Right atrium auricular region (tissue), 2 donors: ENCODE results near the gene ABCF2. TPM values are rescaled to one million over a fixed set of nuclear protein-coding genes. Genes with fewer than 3 reads are reported as not detected.
A peak's percentile ranks its signal among the peaks of the same experiment; 100 is the strongest.

Experiments
- DNase-seq: peaks from one replicate; pipeline ENCODE4 v3.0.0-alpha.2; 2019; ENCODE audit warnings: low spot score
- H3K27ac ChIP-seq, 2 donors: fragments of 200-600 bp; sonication (generic); 1 replicate in 1 of 2; 2 replicates in 1 of 2; pipeline ENCODE4 v1.5.1; 2016 to 2019
- H3K27me3 ChIP-seq, 2 donors: fragments of 200-600 bp; sonication (generic); one replicate each; pipeline versions ENCODE4 v1.5.1 to v1.6.0; 2017 to 2019
- H3K36me3 ChIP-seq: fragments of 200-600 bp; sonication (generic); one replicate; pipeline ENCODE4 v1.5.1; 2016
- H3K4me1 ChIP-seq, 2 donors: fragments of 200-600 bp; sonication (generic); one replicate each; pipeline versions ENCODE4 v1.5.1 to v1.6.0; 2017 to 2019
- H3K4me3 ChIP-seq, 2 donors: fragments of 200-600 bp; sonication (generic); 1 replicate in 1 of 2; 2 replicates in 1 of 2; pipeline ENCODE4 v1.5.1; 2017 to 2019; ENCODE audit warnings: mild to moderate bottlenecking in 1 of 2, moderate library complexity in 1 of 2
- H3K9me3 ChIP-seq, 2 donors: fragments of 200-600 bp; sonication (generic); one replicate each; pipeline ENCODE4 v1.5.1; 2019
- CTCF ChIP-seq, 2 donors: fragments of 200-600 bp; sonication (generic); IDR thresholded peaks; one replicate each; pipeline ENCODE4 v1.5.1; 2019; ENCODE audit warnings: antibody characterized with exemption in 2 of 2
- total RNA-seq, 2 donors: library from RNA; depleted of rRNA; stranded (reverse); fragments of >200 nt; gene quantifications; one replicate each; pipeline ENCODE4 v1.1.0, GENCODE V29; 2016

Gene ABCF2
- total RNA-seq, 2 donors from 2014 or later, result 29.7 to 38.6 TPM

GRCh38 chr7:151191544-151191943, 35.5 kb downstream of the ABCF2 start:
- H3K36me3 ChIP-seq, result no peaks in the 10 kb centered on the region
- no peak overlapping the region for H3K4me3 ChIP-seq
- no peak overlapping the region for H3K27ac ChIP-seq
- H3K9me3 ChIP-seq, result no peaks in the 10 kb centered on the region
- no peaks in the 10 kb centered on the region for H3K27me3 ChIP-seq
- peaks cover 0 to 3% of the 10 kb centered on the region in 2 donors for H3K4me1 ChIP-seq
- TF ChIP-seq CTCF (IDR thresholded peaks at IDR 0.05), result no peak
- DNase-seq, result no peak

- Histone ChIP-seq H3K9me3 (no peaks in the 10 kb centered on the region), H3K27me3 (no peaks in the 10 kb centered on the region), H3K4me3 (no peak overlapping the region), H3K27ac (no peak overlapping the region), H3K36me3 (no peaks in the 10 kb centered on the region), H3K4me1 (peaks cover 0 to 3% of the 10 kb centered on the region in 2 donors)
- no peak for DNase-seq
- TF ChIP-seq CTCF (IDR thresholded peaks at IDR 0.05), result no peak
These were observed 38.0 kb downstream of the ABCF2 start for GRCh38 chr7:151189038-151189437.

GRCh38 chr7:151188252-151188542, 38.8 kb downstream of the ABCF2 start:
- DNase-seq, result no peak
- no peaks in the 10 kb centered on the region for H3K27me3 ChIP-seq
- no peaks in the 10 kb centered on the region for H3K9me3 ChIP-seq
- no peak for TF ChIP-seq CTCF (IDR thresholded peaks at IDR 0.05)
- no peaks in the 10 kb centered on the region for H3K36me3 ChIP-seq
- H3K4me3 ChIP-seq, result no peak overlapping the region
- peak overlapping the region; percentile 81 to 90 for H3K27ac ChIP-seq
- H3K4me1 ChIP-seq, result peaks cover 0 to 3% of the 10 kb centered on the region in 2 donors

GRCh38 chr7:151187409-151188251, 39.4 kb downstream of the ABCF2 start:
- no peaks in the 10 kb centered on the region for H3K27me3 ChIP-seq
- no peaks in the 10 kb centered on the region for H3K36me3 ChIP-seq
- DNase-seq, result no peak
- H3K27ac ChIP-seq, result peak overlapping the region; percentile 81 to 90
- TF ChIP-seq CTCF (IDR thresholded peaks at IDR 0.05), result no peak
- H3K4me1 ChIP-seq, result peaks cover 0 to 3% of the 10 kb centered on the region in 2 donors
- H3K4me3 ChIP-seq, result peak overlapping the region; percentile 23 to 31
- no peaks in the 10 kb centered on the region for H3K9me3 ChIP-seq

GRCh38 chr7:151186640-151187408, 40.2 kb downstream of the ABCF2 start, which contains the start of gene ASB10:
Gene ASB10, minus strand, starts transcription at chr7:151187250. Its CDS starts 120 bp downstream, at chr7:151187130.
- Histone ChIP-seq H3K36me3 (no peaks in the 10 kb centered on the region), H3K4me1 (peaks cover 0 to 3% of the 10 kb centered on the region in 2 donors), H3K27ac (peak within 1 kb of the TSS; percentile 81 to 90), H3K27me3 (no peaks in the 10 kb centered on the region), H3K9me3 (no peaks in the 10 kb centered on the region), H3K4me3 (peak within 1 kb of the TSS; percentile 23 to 31)
- DNase-seq, result no peak
- no peak for TF ChIP-seq CTCF (IDR thresholded peaks at IDR 0.05)
